HG03066 (cell line): ENCODE data around the gene HS6ST2.

Experiments used
- ATAC-seq: cut with Tn5 transposase; IDR thresholded peaks from one replicate; pipeline ENCODE4 v1.9.1; 2021; ENCODE audit warnings: low read depth; ENCODE audit not compliant: unreplicated experiment

The HS6ST2 gene

GRCh38 chrX:132855780-132856341 is 102.6 kb downstream of the HS6ST2 start:
- ATAC-seq, result no peak

- no peak for ATAC-seq
Observed at GRCh38 chrX:132853040-132853439, 105.4 kb downstream of the HS6ST2 start.

GRCh38 chrX:132848296-132848970 is 110.0 kb downstream of the HS6ST2 start:
- ATAC-seq, result no peak

- no peak for ATAC-seq
Observed at GRCh38 chrX:132843363-132843762, 115.1 kb downstream of the HS6ST2 start.

GRCh38 chrX:132842460-132843238 is 115.8 kb downstream of the HS6ST2 start:
- ATAC-seq, result no peak

GRCh38 chrX:132837967-132838366 is 120.5 kb downstream of the HS6ST2 start:
- ATAC-seq, result no peak

- no peak for ATAC-seq
Observed at GRCh38 chrX:132837126-132837525, 121.3 kb downstream of the HS6ST2 start.

- no peak for ATAC-seq
Observed at GRCh38 chrX:132836471-132836870, 122.0 kb downstream of the HS6ST2 start.

- ATAC-seq, result no peak
Observed at GRCh38 chrX:132834741-132835140, 123.7 kb downstream of the HS6ST2 start.

- ATAC-seq, result no peak
Observed at GRCh38 chrX:132834109-132834508, 124.3 kb downstream of the HS6ST2 start.

- no peak for ATAC-seq
Observed at GRCh38 chrX:132833373-132833772, 125.1 kb downstream of the HS6ST2 start.

GRCh38 chrX:132831336-132831973 is 127.0 kb downstream of the HS6ST2 start:
- no peak for ATAC-seq

GRCh38 chrX:132822634-132823012 is 135.8 kb downstream of the HS6ST2 start:
- no peak for ATAC-seq

- no peak for ATAC-seq
Observed at GRCh38 chrX:132821974-132822633, 136.3 kb downstream of the HS6ST2 start.

- ATAC-seq, result no peak
Observed at GRCh38 chrX:132820675-132821074, 137.8 kb downstream of the HS6ST2 start.

GRCh38 chrX:132819711-132820264 is 138.6 kb downstream of the HS6ST2 start:
- no peak for ATAC-seq

- ATAC-seq, result no peak
Observed at GRCh38 chrX:132818638-132819037, 139.8 kb downstream of the HS6ST2 start.

- ATAC-seq, result no peak
Observed at GRCh38 chrX:132815643-132816042, 142.8 kb downstream of the HS6ST2 start.

- ATAC-seq, result no peak
Observed at GRCh38 chrX:132810964-132811712, 147.3 kb downstream of the HS6ST2 start.

GRCh38 chrX:132810488-132810887 is 147.9 kb downstream of the HS6ST2 start:
- ATAC-seq, result no peak
